ENCODE data around the gene ZNHIT1. TPM values are rescaled to one million over a fixed set of nuclear protein-coding genes. Genes with fewer than 3 reads are reported as not detected.

Gene ZNHIT1
- total and polyA plus RNA-seq, 2 of the 8 experiments (the other 6 are each of a cell fraction or from before 2014, with no cell fraction given) = 38.2 to 61.7 TPM

Small RNA genes lying within 50 kb of the gene (small RNA-seq; reads per million reads assigned to genes)
- gene RNU6-1104P (ENCODE audit: insufficient read depth) = not detected

Other genes with a start within 250 kb of the ZNHIT1 start
- 7.0 and 7.7 TPM in 2 replicates for gene MUC12, start 248.6 kb upstream of the ZNHIT1 start, total RNA-seq (2021; fragmentation: NEBNext Ultra II Directional; extraction: Animal tissue kit (Norgen Biotek cat#: 25700))
- 13.5 and 16.2 TPM in 2 replicates for gene MUC12, start 248.6 kb upstream of the ZNHIT1 start, polyA plus RNA-seq (2011; rRNA removed)
- gene MUC17, start 198.1 kb upstream of the ZNHIT1 start, total RNA-seq (2021; fragmentation: NEBNext Ultra II Directional; extraction: Animal tissue kit (Norgen Biotek cat#: 25700)) = not detected in 2 replicates
- 0.02 TPM in 2 replicates for gene MUC17, start 198.1 kb upstream of the ZNHIT1 start, polyA plus RNA-seq (2011; rRNA removed)
- 17.5 and 18.8 TPM in 2 replicates for gene TRIM56, start 132.7 kb upstream of the ZNHIT1 start, total RNA-seq (2021; fragmentation: NEBNext Ultra II Directional; extraction: Animal tissue kit (Norgen Biotek cat#: 25700))
- 2.0 and 3.4 TPM in 2 replicates for gene TRIM56, start 132.7 kb upstream of the ZNHIT1 start, polyA plus RNA-seq (2011; rRNA removed)
- 5.6 and 6.8 TPM in 2 replicates for gene SERPINE1, start 91.1 kb upstream of the ZNHIT1 start, total RNA-seq (2021; fragmentation: NEBNext Ultra II Directional; extraction: Animal tissue kit (Norgen Biotek cat#: 25700))
- 3.7 and 3.8 TPM in 2 replicates for gene SERPINE1, start 91.1 kb upstream of the ZNHIT1 start, polyA plus RNA-seq (2011; rRNA removed)
- gene AP1S1, start 63.7 kb upstream of the ZNHIT1 start, total RNA-seq (2021; fragmentation: NEBNext Ultra II Directional; extraction: Animal tissue kit (Norgen Biotek cat#: 25700)) = 56.0 and 56.1 TPM in 2 replicates
- gene AP1S1, start 63.7 kb upstream of the ZNHIT1 start, polyA plus RNA-seq (2011; rRNA removed) = 59.3 and 72.3 TPM in 2 replicates
- gene VGF, start 52.6 kb upstream of the ZNHIT1 start, total RNA-seq (2021; fragmentation: NEBNext Ultra II Directional; extraction: Animal tissue kit (Norgen Biotek cat#: 25700)) = 7.0 and 7.4 TPM in 2 replicates
- gene VGF, start 52.6 kb upstream of the ZNHIT1 start, polyA plus RNA-seq (2011; rRNA removed) = 1.6 and 3.0 TPM in 2 replicates
- 0.84 and 1.0 TPM in 2 replicates for gene NAT16, start 37.9 kb upstream of the ZNHIT1 start, total RNA-seq (2021; fragmentation: NEBNext Ultra II Directional; extraction: Animal tissue kit (Norgen Biotek cat#: 25700))
- 0.26 and 0.47 TPM in 2 replicates for gene NAT16, start 37.9 kb upstream of the ZNHIT1 start, polyA plus RNA-seq (2011; rRNA removed)
- 0.82 TPM in 1 of 2 replicates, not detected in the other for gene MOGAT3, start 17.1 kb upstream of the ZNHIT1 start, total RNA-seq (2021; fragmentation: NEBNext Ultra II Directional; extraction: Animal tissue kit (Norgen Biotek cat#: 25700))
- 0.21 and 0.58 TPM in 2 replicates for gene MOGAT3, start 17.1 kb upstream of the ZNHIT1 start, polyA plus RNA-seq (2011; rRNA removed)
- gene PLOD3, start 584 bp upstream of the ZNHIT1 start, total RNA-seq (2021; fragmentation: NEBNext Ultra II Directional; extraction: Animal tissue kit (Norgen Biotek cat#: 25700)) = 43.1 and 47.2 TPM in 2 replicates
- gene PLOD3, start 584 bp upstream of the ZNHIT1 start, polyA plus RNA-seq (2011; rRNA removed) = 28.4 and 57.0 TPM in 2 replicates
- 5.5 and 5.9 TPM in 2 replicates for gene CLDN15, start 19.6 kb downstream of the ZNHIT1 start, total RNA-seq (2021; fragmentation: NEBNext Ultra II Directional; extraction: Animal tissue kit (Norgen Biotek cat#: 25700))
- gene CLDN15, start 19.6 kb downstream of the ZNHIT1 start, polyA plus RNA-seq (2011; rRNA removed) = 7.6 and 11.1 TPM in 2 replicates
- gene FIS1, start 26.9 kb downstream of the ZNHIT1 start, total RNA-seq (2021; fragmentation: NEBNext Ultra II Directional; extraction: Animal tissue kit (Norgen Biotek cat#: 25700)) = 122 and 128 TPM in 2 replicates
- gene FIS1, start 26.9 kb downstream of the ZNHIT1 start, polyA plus RNA-seq (2011; rRNA removed) = 195 and 246 TPM in 2 replicates
- gene IFT22, start 103.6 kb downstream of the ZNHIT1 start, total RNA-seq (2021; fragmentation: NEBNext Ultra II Directional; extraction: Animal tissue kit (Norgen Biotek cat#: 25700)) = 17.7 and 17.8 TPM in 2 replicates
- 12.5 and 18.9 TPM in 2 replicates for gene IFT22, start 103.6 kb downstream of the ZNHIT1 start, polyA plus RNA-seq (2011; rRNA removed)
- gene COL26A1, start 144.7 kb downstream of the ZNHIT1 start, total RNA-seq (2021; fragmentation: NEBNext Ultra II Directional; extraction: Animal tissue kit (Norgen Biotek cat#: 25700)) = 68.8 and 71.4 TPM in 2 replicates
- gene COL26A1, start 144.7 kb downstream of the ZNHIT1 start, polyA plus RNA-seq (2011; rRNA removed) = 51.1 and 68.1 TPM in 2 replicates